GM23338 (cell line): ENCODE results near the gene SCNN1G. TPM values are rescaled to one million over a fixed set of nuclear protein-coding genes. Genes with fewer than 3 reads are reported as not detected.

Source experiments
- ATAC-seq: fragments of 200-7000 bp; cut with Tn5 transposase; 3 replicates; pipeline ENCODE4 v1.9.1; 2020
- DNase-seq: peaks from one replicate; pipeline ENCODE4 v3.0.0-alpha.2; 2015; ENCODE audit warnings: low spot score
- H2AFZ ChIP-seq: fragments of 200-600 bp; sonication (generic); 2 replicates; pipeline ENCODE4 v1.8.0; 2016; ENCODE audit warnings: antibody characterized with exemption, mild to moderate bottlenecking, moderate library complexity
- H3F3A ChIP-seq: fragments of 200-600 bp; sonication (generic); replicated peaks from 2 replicates; pipeline ENCODE4 v1.8.0; 2017; ENCODE audit warnings: antibody characterized with exemption, mixed run types, low read depth
- H3K27ac ChIP-seq: fragments of 200-600 bp; sonication (generic); 2 replicates; pipeline ENCODE4 v1.6.1; 2016; ENCODE audit warnings: low read depth
- H3K27me3 ChIP-seq: fragments of 200-600 bp; sonication (generic); 2 replicates; pipeline ENCODE4 v1.8.0; 2016; ENCODE audit warnings: mild to moderate bottlenecking, mixed run types, moderate library complexity; ENCODE audit not compliant: insufficient read depth
- H3K36me3 ChIP-seq: fragments of 200-600 bp; sonication (generic); 2 replicates; pipeline ENCODE4 v1.8.0; 2016; ENCODE audit warnings: mild to moderate bottlenecking; ENCODE audit not compliant: insufficient read depth
- H3K4me1 ChIP-seq: fragments of 200-600 bp; sonication (generic); 2 replicates; pipeline ENCODE4 v1.8.0; 2016; ENCODE audit warnings: mild to moderate bottlenecking, moderate library complexity; ENCODE audit not compliant: insufficient read depth
- H3K4me2 ChIP-seq: fragments of 200-600 bp; sonication (generic); 2 replicates; pipeline ENCODE4 v1.7.1; 2017; ENCODE audit warnings: mixed run types
- H3K4me3 ChIP-seq: fragments of 200-600 bp; sonication (generic); 2 replicates; pipeline ENCODE4 v1.6.1; 2016; ENCODE audit warnings: mixed run types
- H3K79me2 ChIP-seq: fragments of 200-600 bp; sonication (generic); replicated peaks from 2 replicates; pipeline ENCODE4 v1.8.0; 2017; ENCODE audit warnings: mild to moderate bottlenecking; ENCODE audit not compliant: insufficient read depth
- H3K9me2 ChIP-seq: fragments of 200-600 bp; sonication (generic); 2 replicates; pipeline ENCODE4 v1.8.0; 2017; ENCODE audit not compliant: insufficient read depth
- H4K20me1 ChIP-seq: fragments of 200-600 bp; sonication (generic); replicated peaks from 2 replicates; pipeline ENCODE4 v1.8.0; 2017; ENCODE audit warnings: mild to moderate bottlenecking; ENCODE audit not compliant: insufficient read depth
- H3K27ac Mint-ChIP-seq: 2 replicates; pipeline ENCODE4 v1.8.0; 2020; ENCODE audit warnings: inconsistent platforms, mild to moderate bottlenecking, moderate library complexity, mixed read lengths
- H3K27me3 Mint-ChIP-seq: 3 replicates; pipeline ENCODE4 v1.8.0; 2022; ENCODE audit warnings: low read depth, mild to moderate bottlenecking, moderate library complexity, mixed read lengths, inconsistent platforms; ENCODE audit not compliant: insufficient read depth, poor library complexity
- H3K36me3 Mint-ChIP-seq: 3 replicates; pipeline ENCODE4 v1.8.0; 2021; ENCODE audit warnings: low read depth, mild to moderate bottlenecking, inconsistent platforms, moderate library complexity, mixed read lengths
- H3K4me1 Mint-ChIP-seq: 3 replicates; pipeline ENCODE4 v1.8.0; 2020; ENCODE audit warnings: mild to moderate bottlenecking, inconsistent platforms, mixed read lengths
- H3K4me3 Mint-ChIP-seq: 3 replicates; pipeline ENCODE4 v1.8.0; 2021; ENCODE audit warnings: moderate library complexity, mild to moderate bottlenecking, inconsistent platforms, mixed read lengths
- H3K9me3 Mint-ChIP-seq: 3 replicates; pipeline ENCODE4 v1.8.0; 2020; ENCODE audit warnings: moderate library complexity, mild to moderate bottlenecking, inconsistent platforms, mixed read lengths
- CREB1 ChIP-seq: fragments of 250-450 bp; sonication (Bioruptor Pico); IDR thresholded peaks from 2 replicates; pipeline ENCODE4 v1.5.0; 2020; ENCODE audit warnings: low read depth, mild to moderate bottlenecking, moderate library complexity
- ETS1 ChIP-seq: IDR thresholded peaks from 2 replicates; pipeline ENCODE4 v1.6.1; 2016; ENCODE audit warnings: antibody characterized with exemption
- JUNB ChIP-seq: IDR thresholded peaks from one replicate; pipeline ENCODE4 v1.6.1; 2016; ENCODE audit warnings: antibody characterized with exemption; ENCODE audit not compliant: unreplicated experiment
- NANOG ChIP-seq: IDR thresholded peaks from 2 replicates; pipeline ENCODE4 v1.6.1; 2016; ENCODE audit warnings: antibody characterized with exemption, borderline replicate concordance
- STAT1 ChIP-seq: IDR thresholded peaks from one replicate; pipeline ENCODE4 v1.6.1; 2016; ENCODE audit warnings: antibody characterized with exemption; ENCODE audit not compliant: unreplicated experiment
- ZNF114 ChIP-seq: fragments of 250-450 bp; sonication (Bioruptor Pico); IDR thresholded peaks from 2 replicates; pipeline ENCODE4 v1.5.0; 2020; ENCODE audit warnings: mild to moderate bottlenecking, moderate library complexity
- ZNF331 ChIP-seq: fragments of 250-450 bp; sonication (Bioruptor Pico); IDR thresholded peaks from 2 replicates; pipeline ENCODE4 v1.5.0; 2020; ENCODE audit warnings: low read depth, mild to moderate bottlenecking, moderate library complexity
- polyA plus RNA-seq: library from polyadenylated mRNA; unstranded; fragments of >200 nt; fragmentation: Nextera tagmentation; extraction: Ambion mirVana; gene quantifications from 2 replicates; pipeline ENCODE4 v1.2.1, GENCODE V29; 2016
- total RNA-seq: library from RNA; depleted of rRNA; stranded (reverse); fragments of >200 nt; shearing (Covaris generic); gene quantifications from 2 replicates; pipeline ENCODE4 v1.2.3, GENCODE V29; 2014
- TF ChIP-seq, protein P1 (sequence below): IDR thresholded peaks from one replicate; pipeline ENCODE4 v1.6.1; 2018; ENCODE audit warnings: antibody characterized with exemption; ENCODE audit not compliant: unreplicated experiment
- TF ChIP-seq, protein P2 (sequence below), 2 experiments: fragments of 200-600 bp in 1 of 2; sonication (generic) in 1 of 2; conservative IDR thresholded peaks; 2 replicates each; pipeline versions ENCODE4 v1.5.1 to v1.6.1; 2016 to 2017; ENCODE audit warnings: antibody characterized with exemption in 2 of 2, low read depth in 2 of 2, mild to moderate bottlenecking in 2 of 2, moderate library complexity in 1 of 2

Gene SCNN1G
- total and polyA plus RNA-seq, 2 experiments from 2014 or later, result 0.97 to 1.1 TPM

DNA sequence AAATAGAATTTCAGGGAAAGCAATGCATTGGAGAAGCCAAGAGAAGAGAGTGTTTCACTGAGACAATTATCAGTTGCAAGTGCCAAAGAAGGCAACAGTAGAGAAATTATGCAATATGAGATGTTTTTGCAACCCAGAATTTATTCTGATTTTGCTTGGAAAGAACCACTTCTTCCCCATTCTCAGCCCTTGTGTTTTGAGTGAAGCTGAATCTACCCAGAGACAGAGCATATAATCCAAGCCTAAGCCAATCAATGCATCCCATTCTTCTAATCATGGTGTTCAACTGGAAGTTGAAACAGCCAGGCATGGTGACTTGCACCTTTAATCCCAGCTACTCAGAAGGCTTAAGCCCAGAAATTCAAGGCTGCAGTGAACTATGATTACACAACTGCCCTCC, 6.9 kb upstream of the SCNN1G start:
- TF ChIP-seq ETS1 (no peak), STAT1 (no peak), ZNF114 (CRISPR knock-in tag) (no peak)
- peaks cover 10% of the 10 kb centered on the region for H3K4me1 Mint-ChIP-seq
- no peaks in the 10 kb centered on the region for H3K9me3 Mint-ChIP-seq

GRCh38 chr16:23181506-23181905, 1.0 kb upstream of the SCNN1G start:
- Mint-ChIP-seq H3K27me3 (peaks cover 28% of the 10 kb centered on the region), H3K36me3 (no peaks in the 10 kb centered on the region; the same call in 2 of the 3 replicates), H3K4me1 (peaks cover 7% of the 10 kb centered on the region), H3K4me3 (peak overlapping the region; percentile 78; the same call in 2 of the 3 replicates), H3K27ac (no peak overlapping the region), H3K9me3 (no peaks in the 10 kb centered on the region; the same call in 2 of the 3 replicates)
- Histone ChIP-seq H3F3A (no peaks in the 10 kb centered on the region), H2AFZ (no peak overlapping the region), H3K27me3 (peaks cover 38% of the 10 kb centered on the region), H3K4me1 (peaks cover 22% of the 10 kb centered on the region; the same call in 1 of the 2 replicates), H3K79me2 (no peaks in the 10 kb centered on the region), H3K27ac (no peak overlapping the region), H4K20me1 (no peaks in the 10 kb centered on the region; the same call in 1 of the 2 replicates), H3K4me2 (no peak overlapping the region), H3K9me2 (no peaks in the 10 kb centered on the region), H3K4me3 (no peak overlapping the region), H3K36me3 (no peaks in the 10 kb centered on the region)
- no peak for DNase-seq
- no peak for ATAC-seq
- TF ChIP-seq NANOG, result no peak
- no peak for TF ChIP-seq ZNF114 (CRISPR knock-in tag)
- TF ChIP-seq, protein P1, sequence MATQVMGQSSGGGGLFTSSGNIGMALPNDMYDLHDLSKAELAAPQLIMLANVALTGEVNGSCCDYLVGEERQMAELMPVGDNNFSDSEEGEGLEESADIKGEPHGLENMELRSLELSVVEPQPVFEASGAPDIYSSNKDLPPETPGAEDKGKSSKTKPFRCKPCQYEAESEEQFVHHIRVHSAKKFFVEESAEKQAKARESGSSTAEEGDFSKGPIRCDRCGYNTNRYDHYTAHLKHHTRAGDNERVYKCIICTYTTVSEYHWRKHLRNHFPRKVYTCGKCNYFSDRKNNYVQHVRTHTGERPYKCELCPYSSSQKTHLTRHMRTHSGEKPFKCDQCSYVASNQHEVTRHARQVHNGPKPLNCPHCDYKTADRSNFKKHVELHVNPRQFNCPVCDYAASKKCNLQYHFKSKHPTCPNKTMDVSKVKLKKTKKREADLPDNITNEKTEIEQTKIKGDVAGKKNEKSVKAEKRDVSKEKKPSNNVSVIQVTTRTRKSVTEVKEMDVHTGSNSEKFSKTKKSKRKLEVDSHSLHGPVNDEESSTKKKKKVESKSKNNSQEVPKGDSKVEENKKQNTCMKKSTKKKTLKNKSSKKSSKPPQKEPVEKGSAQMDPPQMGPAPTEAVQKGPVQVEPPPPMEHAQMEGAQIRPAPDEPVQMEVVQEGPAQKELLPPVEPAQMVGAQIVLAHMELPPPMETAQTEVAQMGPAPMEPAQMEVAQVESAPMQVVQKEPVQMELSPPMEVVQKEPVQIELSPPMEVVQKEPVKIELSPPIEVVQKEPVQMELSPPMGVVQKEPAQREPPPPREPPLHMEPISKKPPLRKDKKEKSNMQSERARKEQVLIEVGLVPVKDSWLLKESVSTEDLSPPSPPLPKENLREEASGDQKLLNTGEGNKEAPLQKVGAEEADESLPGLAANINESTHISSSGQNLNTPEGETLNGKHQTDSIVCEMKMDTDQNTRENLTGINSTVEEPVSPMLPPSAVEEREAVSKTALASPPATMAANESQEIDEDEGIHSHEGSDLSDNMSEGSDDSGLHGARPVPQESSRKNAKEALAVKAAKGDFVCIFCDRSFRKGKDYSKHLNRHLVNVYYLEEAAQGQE, result no peak
- TF ChIP-seq ZNF331 (CRISPR knock-in tag), result no peak
- TF ChIP-seq CREB1, result no peak
- no peak for TF ChIP-seq JUNB
- TF ChIP-seq, protein P2, sequence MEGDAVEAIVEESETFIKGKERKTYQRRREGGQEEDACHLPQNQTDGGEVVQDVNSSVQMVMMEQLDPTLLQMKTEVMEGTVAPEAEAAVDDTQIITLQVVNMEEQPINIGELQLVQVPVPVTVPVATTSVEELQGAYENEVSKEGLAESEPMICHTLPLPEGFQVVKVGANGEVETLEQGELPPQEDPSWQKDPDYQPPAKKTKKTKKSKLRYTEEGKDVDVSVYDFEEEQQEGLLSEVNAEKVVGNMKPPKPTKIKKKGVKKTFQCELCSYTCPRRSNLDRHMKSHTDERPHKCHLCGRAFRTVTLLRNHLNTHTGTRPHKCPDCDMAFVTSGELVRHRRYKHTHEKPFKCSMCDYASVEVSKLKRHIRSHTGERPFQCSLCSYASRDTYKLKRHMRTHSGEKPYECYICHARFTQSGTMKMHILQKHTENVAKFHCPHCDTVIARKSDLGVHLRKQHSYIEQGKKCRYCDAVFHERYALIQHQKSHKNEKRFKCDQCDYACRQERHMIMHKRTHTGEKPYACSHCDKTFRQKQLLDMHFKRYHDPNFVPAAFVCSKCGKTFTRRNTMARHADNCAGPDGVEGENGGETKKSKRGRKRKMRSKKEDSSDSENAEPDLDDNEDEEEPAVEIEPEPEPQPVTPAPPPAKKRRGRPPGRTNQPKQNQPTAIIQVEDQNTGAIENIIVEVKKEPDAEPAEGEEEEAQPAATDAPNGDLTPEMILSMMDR (conservative IDR thresholded peaks at IDR 0.05; ENCODE audit: low read depth in 2 of 2), result no peak

More for the DNA sequence above, 6.9 kb upstream of the SCNN1G start:
- Histone ChIP-seq H3K9me2 (no peaks in the 10 kb centered on the region), H4K20me1 (no peaks in the 10 kb centered on the region), H3K27me3 (no peaks in the 10 kb centered on the region), H3K27ac (no peak overlapping the region), H3F3A (no peaks in the 10 kb centered on the region), H3K4me3 (no peak overlapping the region), H3K79me2 (no peaks in the 10 kb centered on the region), H3K36me3 (no peaks in the 10 kb centered on the region), H3K4me2 (no peak overlapping the region), H3K4me1 (peaks cover 12% of the 10 kb centered on the region; the same call in 1 of the 2 replicates), H2AFZ (no peak overlapping the region)
- no peak for DNase-seq
- Mint-ChIP-seq H3K36me3 (no peaks in the 10 kb centered on the region), H3K27me3 (peaks cover 3% of the 10 kb centered on the region), H3K4me3 (no peak overlapping the region), H3K27ac (no peak overlapping the region)
- no peak for ATAC-seq
